ENCODE measurements around the gene TMEM236. TPM values are rescaled to one million over a fixed set of nuclear protein-coding genes. Genes with fewer than 3 reads are reported as not detected.

Gene TMEM236
- total RNA-seq, 1 donor from 2014 or later: 5.0 TPM

- intact Hi-C loops (cut with DNase I): no loop called here
- no peak overlapping the region for H3K27ac ChIP-seq
- H3K9me3 ChIP-seq: no peaks in the 10 kb centered on the region
- no peaks in the 10 kb centered on the region for H3K4me1 ChIP-seq
- no peaks in the 10 kb centered on the region for H3K36me3 ChIP-seq
- H3K4me3 ChIP-seq: no peak overlapping the region
- no peak for TF ChIP-seq CTCF (IDR thresholded peaks at IDR 0.05)
- no peaks in the 10 kb centered on the region for H3K27me3 ChIP-seq
- ATAC-seq: no peak
- no peak for DNase-seq
Observed at GRCh38 chr10:17729630-17730029, 22.4 kb upstream of the TMEM236 start.

- Histone ChIP-seq H3K27me3 (no peaks in the 10 kb centered on the region), H3K4me1 (peaks cover 3% of the 10 kb centered on the region), H3K4me3 (no peak overlapping the region), H3K9me3 (no peaks in the 10 kb centered on the region), H3K27ac (no peak overlapping the region), H3K36me3 (no peaks in the 10 kb centered on the region)
- ATAC-seq (no peak), DNase-seq (no peak)
- intact Hi-C loops (cut with DNase I): no loop called here
- TF ChIP-seq CTCF (IDR thresholded peaks at IDR 0.05): no peak
Observed at GRCh38 chr10:17730667-17731066, 21.3 kb upstream of the TMEM236 start.

GRCh38 chr10:17731331-17732020, 20.5 kb upstream of the TMEM236 start:
- ATAC-seq: no peak
- intact Hi-C loops (cut with DNase I): no loop called here

GRCh38 chr10:17733620-17734019, 18.4 kb upstream of the TMEM236 start:
- H3K4me3 ChIP-seq: no peak overlapping the region
- DNase-seq: no peak
- no peak for TF ChIP-seq CTCF (IDR thresholded peaks at IDR 0.05)
- ATAC-seq: no peak
- no peak overlapping the region for H3K27ac ChIP-seq
- H3K36me3 ChIP-seq: no peaks in the 10 kb centered on the region
- H3K4me1 ChIP-seq: peaks cover 3% of the 10 kb centered on the region
- intact Hi-C loops (cut with DNase I): no loop called here
- no peaks in the 10 kb centered on the region for H3K9me3 ChIP-seq
- H3K27me3 ChIP-seq: no peaks in the 10 kb centered on the region

More at GRCh38 chr10:17731331-17732020, 20.5 kb upstream of the TMEM236 start:
- Histone ChIP-seq H3K27me3 (no peaks in the 10 kb centered on the region), H3K4me1 (peaks cover 3% of the 10 kb centered on the region), H3K9me3 (no peaks in the 10 kb centered on the region), H3K4me3 (no peak overlapping the region), H3K27ac (no peak overlapping the region), H3K36me3 (no peaks in the 10 kb centered on the region)
- no peak for TF ChIP-seq CTCF (IDR thresholded peaks at IDR 0.05)
- DNase-seq: no peak

GRCh38 chr10:17734432-17735080, 17.4 kb upstream of the TMEM236 start:
- no peaks in the 10 kb centered on the region for H3K27me3 ChIP-seq
- no peak for DNase-seq
- no peak overlapping the region for H3K4me3 ChIP-seq
- ATAC-seq: no peak
- TF ChIP-seq CTCF (IDR thresholded peaks at IDR 0.05): no peak
- H3K36me3 ChIP-seq: no peaks in the 10 kb centered on the region
- intact Hi-C loops (cut with DNase I): no loop called here
- H3K27ac ChIP-seq: no peak overlapping the region
- H3K9me3 ChIP-seq: no peaks in the 10 kb centered on the region
- peaks cover 3% of the 10 kb centered on the region for H3K4me1 ChIP-seq

Measured in upper lobe of right lung (tissue), 1 donor.